OCI-M2 (cell line): ENCODE data around the gene RIMBP2.

Source experiments
- DNase-seq: peaks from one replicate; lab custom pipeline; 2025; ENCODE audit not compliant: unreplicated experiment; lab: John Stamatoyannopoulos, UW

The RIMBP2 gene

DNA sequence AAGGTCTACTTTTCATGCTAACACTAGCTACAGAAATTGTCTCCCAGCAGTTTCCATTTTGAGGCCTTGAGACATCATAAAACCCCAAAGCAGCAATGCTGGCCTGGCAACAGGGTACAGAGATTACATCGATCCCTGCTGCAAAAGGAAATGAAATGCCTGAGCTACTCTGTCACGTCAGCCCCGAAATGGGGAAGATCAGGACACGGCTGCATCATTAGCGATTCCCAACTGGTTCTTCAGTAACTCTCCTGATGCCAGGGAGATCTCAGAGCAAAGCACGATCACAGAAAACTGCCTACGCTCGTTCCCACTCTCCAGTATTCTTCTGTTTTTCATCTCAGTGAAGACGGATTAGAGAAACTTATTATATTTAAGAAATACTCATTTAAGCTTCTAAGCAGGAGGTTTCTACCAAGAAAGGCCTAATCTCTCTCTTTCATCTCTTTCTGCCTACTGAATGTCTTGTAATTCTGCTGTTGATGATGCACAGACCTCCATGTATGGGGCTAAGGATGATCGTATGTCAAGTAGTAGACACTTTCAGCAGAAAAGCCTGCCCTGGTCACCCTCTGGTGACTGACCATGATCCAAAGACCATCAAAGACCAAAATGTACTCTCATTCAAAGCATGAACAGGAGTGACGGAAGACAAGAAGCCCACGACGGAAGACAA, 168.5 kb downstream of the RIMBP2 start:
- DNase-seq = no peak

DNA sequence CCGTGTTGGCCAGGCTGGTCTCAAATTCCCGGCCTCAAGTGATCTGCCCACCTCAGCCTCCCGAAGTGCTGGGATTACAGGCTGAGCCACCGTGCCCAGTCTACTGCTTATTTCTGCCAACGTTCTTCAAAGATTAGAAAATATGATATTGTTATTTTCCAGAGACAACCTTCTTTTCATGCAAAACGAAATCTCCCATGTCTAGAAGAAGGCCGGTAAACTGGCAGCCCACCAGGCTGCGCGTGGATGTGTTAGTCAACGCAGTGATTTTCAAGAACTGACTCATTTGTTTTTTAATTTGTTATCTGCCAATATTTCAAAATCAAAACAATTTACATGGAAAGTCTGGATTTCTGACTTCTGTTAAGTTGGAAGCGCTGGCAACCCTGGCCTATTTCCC, 169.6 kb downstream of the RIMBP2 start:
- no peak for DNase-seq

DNA sequence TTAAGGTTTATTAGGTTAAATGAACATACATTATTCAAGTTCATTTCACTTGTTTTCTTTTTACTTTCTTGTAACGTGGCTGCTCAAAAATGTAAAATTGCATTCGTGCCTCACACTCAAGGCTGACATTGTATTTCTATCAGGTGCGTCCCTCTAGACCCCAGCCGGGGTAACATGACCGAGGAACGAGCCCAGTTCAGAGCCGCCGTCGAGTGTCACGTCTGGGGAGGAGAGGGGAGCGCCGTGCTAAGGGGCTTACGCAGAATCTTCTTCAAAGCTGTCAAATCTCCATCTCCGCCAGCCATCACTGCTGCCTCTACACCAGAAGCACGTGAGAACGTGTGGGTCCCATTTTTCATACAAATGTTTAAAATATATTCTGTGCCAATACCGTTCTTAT, 170.6 kb downstream of the RIMBP2 start:
- no peak for DNase-seq

DNA sequence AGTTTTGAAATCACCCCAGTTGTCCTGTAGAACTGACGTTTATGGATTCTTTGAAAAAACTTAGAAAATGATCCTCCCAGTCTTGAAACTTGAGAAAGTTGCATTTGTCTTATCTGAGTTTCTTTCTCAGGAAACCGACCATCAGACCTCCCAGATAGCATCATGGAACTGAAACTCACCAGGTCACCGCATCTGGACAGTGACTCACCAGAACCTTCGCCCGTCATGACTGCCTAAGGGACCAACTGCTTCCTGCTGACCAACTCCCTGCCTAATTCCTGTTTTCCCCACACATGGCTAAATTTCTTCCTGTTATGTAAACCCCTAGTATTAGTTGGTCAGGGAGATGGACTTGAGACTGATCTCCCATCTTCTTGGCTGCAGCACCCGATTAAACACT, 175.7 kb downstream of the RIMBP2 start:
- DNase-seq = no peak

DNA sequence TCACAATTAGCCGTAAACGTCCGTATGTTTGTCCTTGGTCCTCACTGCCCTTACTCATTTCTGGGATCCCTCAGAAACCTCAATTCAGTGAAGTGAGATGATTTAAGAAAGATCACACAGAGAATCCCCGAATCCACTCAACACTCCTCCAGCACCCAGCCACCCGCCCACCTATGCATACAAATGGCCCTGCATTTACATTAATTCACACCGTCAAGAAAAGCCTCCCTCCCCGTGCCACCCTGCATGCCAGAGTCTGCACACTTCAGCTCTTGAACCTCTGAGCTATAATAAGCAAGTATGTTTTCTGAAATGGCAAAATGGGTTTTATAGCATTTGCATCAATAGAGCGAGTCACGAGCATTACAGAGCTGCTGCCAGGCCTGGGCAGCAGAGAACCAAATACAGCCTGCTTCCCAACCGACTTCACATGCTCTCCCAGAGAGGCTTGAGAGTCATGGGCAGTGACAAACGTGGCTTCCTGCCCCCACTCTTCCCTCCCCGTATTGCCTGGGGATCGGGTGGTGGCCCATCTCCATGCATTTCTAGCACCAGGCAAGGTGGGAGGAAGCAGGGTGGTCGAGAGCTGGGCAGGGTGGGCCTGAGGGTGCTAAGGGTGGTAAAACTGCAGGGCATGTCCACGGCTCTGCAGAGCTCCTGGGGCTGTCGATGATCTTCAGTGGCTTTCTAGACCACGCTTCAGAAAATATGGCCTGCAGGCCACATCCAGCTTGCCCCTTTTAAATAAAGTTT, 177.6 kb downstream of the RIMBP2 start:
- DNase-seq = no peak

DNA sequence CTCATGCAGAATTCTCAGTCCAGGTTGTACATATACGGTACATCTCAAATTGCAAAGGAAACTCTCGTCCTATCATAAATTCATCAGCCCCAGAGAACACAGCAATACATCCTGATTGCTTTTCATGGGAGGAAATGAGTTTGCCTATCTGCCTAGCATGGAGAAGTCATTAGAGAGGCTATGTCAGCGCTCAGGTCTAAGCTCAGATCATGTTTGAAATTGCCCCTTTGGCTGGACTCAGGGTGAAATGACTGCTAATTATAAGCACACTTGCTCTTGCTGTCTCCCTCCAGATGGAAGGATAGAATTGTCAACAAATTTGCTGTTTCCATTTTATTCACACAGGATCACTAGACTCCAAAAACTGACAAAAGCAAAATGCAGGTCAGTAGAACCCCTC, 178.4 kb downstream of the RIMBP2 start:
- no peak for DNase-seq

DNA sequence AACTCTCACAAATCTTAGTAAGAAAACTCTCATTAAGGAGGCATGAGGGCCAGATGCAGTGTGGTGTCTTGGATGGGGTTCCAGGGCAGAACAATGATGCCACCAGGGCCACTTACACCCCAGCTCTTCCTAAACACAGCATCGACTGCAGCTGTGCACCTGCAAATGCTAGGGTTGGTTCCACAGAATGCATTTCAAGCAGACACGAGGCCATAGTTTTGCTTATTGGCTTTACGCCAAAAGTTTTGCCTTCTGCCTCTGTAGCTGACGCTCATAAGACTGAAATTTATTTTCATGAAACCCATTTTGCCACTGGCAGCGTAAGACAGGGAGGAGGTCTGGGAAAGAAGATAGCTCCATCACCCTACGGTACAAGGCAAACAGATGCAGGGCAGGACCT, 179.0 kb downstream of the RIMBP2 start:
- DNase-seq = no peak

DNA sequence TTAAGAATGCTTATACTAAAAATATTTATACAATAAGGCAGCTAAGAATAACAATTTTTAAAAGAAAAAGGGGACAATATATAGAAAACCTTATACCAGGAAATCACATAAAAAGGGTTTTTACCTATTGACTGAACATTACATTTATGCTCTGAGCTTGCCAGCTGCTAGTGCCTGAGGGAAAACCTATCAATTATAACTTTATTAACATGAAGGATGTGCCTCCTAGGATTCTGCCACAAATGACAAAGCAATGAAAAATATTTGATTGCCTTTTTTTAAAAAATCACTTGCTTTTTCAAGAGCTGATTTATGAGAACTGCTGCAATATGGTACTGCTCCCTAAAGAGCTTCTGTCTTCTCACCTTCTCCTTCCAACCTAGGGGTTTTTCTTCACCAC, 185.7 kb downstream of the RIMBP2 start:
- no peak for DNase-seq

DNA sequence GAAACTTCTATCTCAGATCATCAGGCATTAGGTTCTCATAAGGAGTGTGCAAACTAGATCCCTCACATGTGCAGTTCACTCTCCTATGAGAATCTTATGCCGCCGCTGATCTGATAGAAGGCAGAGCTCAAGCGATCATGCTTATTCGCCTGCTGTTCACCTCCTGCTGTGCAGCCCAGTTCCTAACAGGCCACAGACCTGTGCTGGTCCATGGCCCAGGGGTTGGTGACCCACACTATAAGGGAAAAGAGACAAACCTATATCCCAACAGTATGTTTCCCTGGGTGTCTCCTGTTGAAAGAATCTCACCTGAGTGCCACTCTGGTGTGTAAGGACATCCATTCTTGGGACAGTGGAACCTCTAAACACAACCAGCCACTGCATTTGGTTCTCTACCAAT, 186.3 kb downstream of the RIMBP2 start:
- no peak for DNase-seq

DNA sequence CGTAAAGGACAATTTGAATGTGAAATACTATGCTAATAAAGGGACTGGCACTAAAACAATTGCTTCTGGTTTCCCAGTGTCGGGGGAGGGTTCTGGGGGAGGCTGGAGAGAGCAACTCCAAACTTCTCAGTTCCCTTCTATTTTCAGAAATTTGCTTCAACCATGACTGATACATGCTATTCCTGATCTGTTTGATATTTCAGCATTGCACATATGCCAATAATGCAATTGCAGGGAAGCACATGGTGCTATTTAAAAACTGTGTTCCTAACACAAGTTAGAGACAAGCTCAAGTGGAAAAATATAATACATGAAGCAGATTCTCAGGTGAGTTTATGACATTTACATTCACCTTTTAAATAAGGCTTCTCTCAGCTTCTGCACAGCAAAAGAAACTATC, 188.9 kb downstream of the RIMBP2 start:
- DNase-seq = no peak

DNA sequence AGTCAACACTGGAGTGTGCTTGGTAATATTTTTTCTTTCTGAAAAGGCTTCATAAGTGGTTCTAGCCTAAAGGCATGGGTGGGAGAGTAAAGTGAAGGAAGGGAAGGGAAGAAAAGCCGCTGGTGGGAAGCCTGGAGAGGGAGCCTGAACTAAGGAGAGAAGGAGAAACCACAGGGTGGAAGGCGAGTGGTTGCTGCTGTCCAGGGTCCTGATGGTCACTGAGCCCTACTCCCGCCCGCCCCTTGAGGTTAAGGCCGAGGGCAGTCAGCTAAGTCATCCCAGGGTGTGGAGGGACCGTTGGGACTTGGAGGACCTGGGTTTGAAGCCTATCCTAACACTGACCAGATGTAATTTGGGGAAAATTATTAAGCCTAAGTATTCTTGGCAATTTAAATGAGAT, 189.3 kb downstream of the RIMBP2 start:
- DNase-seq = no peak

DNA sequence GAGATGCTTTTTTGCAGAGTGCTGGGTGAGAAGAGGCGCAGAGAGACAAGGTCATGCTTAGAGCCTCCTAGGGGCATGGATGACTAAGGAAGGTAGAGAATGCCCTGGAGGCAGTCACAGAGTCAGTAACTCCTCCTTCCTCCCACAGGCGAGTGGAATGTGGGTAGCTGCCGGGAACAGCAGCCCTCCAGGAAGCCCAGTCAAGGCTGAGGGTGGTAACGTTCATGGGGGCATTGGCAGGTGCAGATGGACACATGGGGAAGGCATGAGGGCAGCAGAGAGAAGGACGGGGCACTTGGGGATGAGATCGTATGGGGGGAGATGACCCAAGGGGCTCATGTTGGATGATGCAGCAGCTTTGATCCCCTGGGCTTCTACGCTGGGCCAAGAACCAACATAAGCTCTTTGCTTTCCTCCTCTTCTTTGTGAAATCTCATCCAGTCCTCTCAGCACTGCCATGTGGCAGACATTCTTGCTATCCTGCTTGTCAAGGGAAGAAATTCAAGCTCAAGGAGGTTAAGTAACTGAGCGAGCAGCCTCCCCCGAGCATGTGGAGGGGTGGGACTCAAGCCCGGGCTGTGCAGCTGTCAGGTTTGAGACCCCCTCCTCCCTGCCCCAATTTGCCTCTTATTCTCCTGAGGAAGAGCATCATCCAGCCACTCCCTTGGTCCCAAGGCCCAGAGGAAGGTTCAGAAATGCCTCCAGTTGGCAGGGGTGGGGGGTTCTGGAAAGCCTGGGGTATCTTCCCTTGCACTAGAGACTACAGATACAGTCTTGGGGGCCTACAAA, 190.5 kb downstream of the RIMBP2 start:
- no peak for DNase-seq

DNA sequence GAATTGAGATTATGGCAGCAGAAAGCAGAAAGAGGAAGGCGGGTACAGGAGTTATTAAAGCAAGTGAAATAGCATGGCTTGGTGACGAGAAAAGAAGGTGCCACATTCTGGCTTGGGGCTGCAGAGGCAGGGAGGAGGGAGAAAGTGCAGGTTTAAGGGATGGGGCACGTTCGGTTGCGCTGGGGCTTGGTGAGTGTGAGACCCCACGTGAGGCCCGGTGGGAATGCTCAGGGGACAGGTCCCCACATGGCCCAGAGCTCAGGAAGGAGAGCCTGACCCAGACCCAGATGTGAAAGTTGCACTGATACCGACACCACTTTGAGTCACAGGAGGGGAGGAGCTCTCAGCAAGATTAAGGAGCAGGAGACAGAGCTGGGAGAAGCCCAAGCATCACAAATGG, 191.3 kb downstream of the RIMBP2 start:
- no peak for DNase-seq

DNA sequence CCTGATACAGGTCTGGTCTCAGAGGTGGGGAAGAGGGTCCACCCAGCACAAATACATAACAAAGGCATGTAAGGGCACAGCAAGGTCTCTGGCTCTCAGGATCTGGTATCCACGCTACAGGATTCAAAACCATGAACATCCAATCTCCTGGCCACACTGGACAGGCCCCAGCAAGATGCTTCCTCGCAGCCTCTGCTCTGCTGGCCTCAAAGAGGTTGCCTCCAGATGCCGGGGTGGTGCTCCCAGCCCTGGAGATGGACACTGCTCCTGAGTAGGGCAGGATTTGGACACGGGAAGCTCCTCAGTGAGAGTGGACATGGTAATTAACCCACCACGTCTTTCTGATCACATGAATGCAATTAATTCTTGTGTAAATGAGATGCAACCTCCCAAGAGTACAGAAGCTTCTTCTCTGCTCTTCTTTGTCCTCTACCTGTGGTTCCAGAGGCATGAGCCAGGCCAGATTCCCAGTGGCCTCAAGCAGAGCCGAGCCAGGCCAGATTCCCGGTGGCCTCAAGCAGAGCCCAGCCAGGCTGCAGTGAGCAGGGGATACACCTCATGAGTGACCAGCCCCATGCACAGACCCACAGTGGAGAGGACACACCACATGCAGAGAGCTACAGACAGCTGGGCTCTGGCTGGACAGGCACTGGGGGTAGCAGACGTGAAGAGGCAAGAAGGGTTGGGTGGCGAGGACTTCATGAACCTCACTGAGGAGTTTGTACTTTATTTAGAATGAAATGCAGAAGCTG, 192.1 kb downstream of the RIMBP2 start:
- no peak for DNase-seq

DNA sequence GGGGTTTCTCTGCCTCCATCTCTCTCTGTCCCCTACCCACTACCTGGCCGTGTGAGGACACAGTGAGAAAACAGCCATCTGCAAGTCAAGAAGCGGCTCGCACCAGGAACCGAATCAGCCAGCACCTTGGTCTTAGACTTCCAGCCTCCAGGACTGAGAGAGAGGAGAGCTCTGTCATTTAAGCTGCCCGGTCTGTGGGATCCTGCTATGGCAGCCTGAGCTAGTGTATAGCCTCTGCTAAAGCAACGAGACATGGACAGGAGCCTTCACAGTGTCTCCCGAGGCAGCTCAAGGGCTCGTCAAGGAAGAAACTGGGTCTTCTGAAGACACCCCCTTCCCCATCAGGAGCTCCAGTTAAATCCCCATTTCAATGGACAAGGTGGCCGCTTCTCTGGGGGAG, 192.9 kb downstream of the RIMBP2 start:
- no peak for DNase-seq

DNA sequence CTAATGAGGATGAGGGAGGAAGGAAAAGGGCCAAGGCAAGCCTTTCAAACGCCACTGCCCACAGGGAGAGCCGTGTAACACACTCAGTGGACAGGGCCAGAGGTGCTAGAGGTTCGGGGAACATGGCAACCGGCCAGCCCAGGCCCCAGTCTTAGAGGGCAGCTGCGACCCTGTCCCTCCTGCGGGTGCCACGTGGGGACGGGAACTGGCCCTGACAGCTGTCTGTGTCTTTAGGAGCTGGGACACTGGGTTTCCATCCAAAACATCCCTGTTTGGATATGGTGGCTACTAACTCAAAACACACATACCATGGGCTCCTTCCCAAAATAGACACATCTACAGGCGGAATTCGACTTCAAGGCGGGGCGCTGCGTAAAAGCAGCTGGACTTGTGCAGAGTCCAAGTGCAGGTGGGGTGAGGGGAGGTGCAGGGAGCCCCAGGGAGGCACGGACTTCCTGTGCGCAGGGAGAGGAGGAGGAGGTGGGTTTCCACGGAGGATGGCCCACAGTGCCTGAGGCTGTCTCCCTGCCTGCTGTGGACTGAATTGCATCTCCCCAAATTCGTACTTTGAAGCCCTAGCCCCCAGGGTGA, 193.8 kb downstream of the RIMBP2 start:
- no peak for DNase-seq

DNA sequence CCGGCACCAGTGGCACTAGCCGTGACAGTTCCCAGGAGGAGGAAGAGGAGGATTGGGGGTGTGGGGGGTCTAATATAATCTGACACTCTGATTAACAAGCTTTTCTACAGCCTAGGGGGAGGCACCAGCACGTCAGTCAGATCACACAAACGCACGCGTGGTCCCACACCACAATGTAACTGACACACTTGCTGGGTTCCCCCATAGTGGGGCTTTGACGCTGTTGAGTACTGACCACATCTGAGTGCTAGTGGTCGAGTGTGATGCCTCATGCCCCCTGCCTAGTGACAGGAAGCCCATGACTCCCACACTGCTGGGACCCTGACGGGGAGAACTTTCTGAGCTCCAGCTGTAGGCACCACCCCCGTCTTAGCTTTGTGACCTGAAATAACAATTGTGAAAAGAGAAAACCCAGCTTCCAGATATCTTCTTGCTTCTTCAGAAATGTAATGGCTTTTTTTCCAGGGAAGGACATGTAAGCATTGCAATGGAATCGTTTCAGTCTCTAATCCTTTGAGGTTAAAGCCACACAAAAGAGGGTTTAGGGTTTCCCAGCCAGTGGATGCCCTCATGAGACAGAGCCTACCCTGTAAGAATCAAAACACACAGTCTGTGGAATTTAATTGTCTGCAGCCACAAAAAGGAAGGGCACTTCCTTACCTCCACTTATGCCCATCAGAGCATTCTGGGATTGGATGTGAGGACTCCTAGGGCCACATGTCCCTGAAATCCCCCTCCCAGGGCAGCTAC, 194.5 kb downstream of the RIMBP2 start:
- DNase-seq = no peak

DNA sequence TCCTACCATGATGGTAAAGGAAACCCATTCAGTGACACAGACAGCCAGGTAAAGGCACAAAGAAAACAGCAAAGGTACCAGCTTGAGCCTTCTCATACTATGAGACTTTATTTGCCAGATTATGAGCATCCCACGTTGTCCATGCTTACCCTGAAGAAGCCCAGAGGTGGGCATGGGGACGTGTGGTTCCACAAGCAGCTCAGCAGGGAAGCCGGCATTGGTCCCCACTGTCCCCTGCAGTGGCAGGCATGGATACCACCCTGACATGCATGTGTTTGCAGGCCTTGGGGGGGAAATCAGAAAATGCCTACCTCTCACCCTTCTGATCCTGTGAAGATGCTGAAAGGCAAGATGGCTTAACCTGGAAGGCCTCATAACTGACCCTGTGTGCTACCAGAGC, 195.3 kb downstream of the RIMBP2 start:
- DNase-seq = no peak

DNA sequence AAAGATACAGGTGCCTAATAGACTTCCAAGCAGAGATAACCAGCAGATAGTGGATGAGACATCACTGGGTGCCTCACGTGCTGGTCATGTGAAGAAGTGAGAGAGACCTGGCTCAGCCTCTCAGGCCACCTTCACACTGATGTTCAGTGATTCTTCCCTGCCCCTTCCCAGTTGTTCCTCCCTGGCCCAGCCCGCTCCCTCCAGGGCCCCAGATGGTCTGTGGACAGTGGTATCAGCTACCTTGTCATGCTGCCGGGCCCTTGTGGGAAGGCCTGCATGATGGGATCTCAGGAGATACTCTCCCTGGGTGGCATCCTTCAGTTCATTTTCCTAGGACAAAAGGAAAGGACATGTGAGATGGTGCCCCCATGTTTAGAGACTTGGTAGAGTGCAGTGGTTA, 198.5 kb downstream of the RIMBP2 start:
- DNase-seq = no peak

DNA sequence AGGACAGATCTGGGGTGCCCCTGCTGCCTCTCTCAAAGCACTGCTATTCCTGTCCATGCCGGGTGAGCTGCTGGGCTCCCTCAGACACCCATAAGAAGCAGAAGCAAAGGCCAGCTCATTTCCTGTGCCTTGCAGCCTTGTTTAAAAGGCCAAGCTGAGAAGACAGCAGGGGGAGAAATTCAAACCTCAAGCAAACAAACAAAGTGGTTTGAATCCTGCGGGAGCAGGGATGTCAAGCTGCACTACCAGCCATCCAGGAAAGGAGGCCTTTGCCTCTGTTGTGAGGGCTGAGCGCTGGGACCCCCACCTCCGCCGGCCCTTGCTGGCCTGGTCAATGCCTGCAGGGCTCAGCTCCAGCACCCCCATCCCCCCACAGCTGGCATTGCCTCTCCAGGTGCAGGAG, 201.9 kb downstream of the RIMBP2 start:
- DNase-seq = no peak
